D721Med (cell line): ENCODE results near the gene FBXO47.
"Not testable (repeated sequence)": the region's sequence is repeated elsewhere in the genome, so short reads cannot be mapped to it uniquely, and the experiment has no call there.

ENCODE experiments used
- DNase-seq: peaks from one replicate; pipeline ENCODE4 v3.0.0; 2011; ENCODE audit warnings: low spot score; ENCODE audit not compliant: insufficient read length
- FAIRE-seq: peaks from 2 replicates; lab custom pipeline; 2011; peaks lifted over from hg19 to GRCh38; lab: Jason Lieb, UNC
- TF ChIP-seq, protein P1 (sequence below): IDR thresholded peaks from 2 replicates; pipeline ENCODE4 v1.5.1; 2012; ENCODE audit warnings: mild to moderate bottlenecking, control low read depth; ENCODE audit not compliant: insufficient read depth; ENCODE audit errors: missing control alignments

FBXO47 gene

DNA sequence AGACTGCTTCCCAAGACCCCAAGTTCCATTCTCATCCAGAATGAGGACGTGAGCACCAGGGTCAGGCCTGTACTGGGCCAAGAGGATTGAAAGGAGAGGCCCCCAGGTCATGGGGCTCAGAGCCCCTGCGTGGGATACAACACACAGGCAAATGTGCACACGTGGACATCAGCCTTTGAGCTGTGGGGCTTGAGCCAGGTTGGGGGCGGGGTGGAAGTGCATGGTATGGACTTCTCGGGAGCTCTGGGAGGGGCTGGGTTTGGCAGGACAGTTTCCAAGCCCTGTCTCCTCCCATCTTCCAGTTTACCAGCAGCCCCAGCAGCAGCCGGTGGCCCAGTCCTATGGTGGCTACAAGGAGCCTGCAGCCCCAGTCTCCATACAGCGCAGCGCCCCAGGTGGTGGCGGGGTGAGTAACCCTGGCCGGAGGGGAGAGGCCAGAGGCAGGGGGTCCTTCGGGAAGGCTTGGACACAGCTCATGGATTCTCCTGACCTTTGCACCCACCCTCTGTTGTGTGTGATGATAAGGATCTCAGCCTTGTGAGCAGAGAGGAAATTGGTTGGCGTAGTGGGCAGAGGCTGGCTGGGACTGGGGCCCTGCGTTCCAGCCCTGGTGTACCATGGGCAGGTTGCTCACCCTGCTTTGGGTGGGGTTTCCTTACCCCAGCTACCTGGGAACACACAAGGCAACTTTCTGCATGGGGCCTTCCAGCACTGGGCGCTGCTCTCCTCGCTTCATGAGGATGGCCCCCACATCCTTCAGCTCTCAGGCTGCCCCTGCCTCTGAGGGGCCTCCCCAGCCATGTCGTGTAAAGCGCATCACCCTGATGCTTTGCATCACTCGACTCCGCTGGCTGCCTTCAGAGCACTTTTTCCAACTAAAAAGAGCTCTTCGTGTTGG is 52.2 kb downstream of the FBXO47 start:
- no peak for DNase-seq
- no peak for FAIRE-seq
- TF ChIP-seq, protein P1, sequence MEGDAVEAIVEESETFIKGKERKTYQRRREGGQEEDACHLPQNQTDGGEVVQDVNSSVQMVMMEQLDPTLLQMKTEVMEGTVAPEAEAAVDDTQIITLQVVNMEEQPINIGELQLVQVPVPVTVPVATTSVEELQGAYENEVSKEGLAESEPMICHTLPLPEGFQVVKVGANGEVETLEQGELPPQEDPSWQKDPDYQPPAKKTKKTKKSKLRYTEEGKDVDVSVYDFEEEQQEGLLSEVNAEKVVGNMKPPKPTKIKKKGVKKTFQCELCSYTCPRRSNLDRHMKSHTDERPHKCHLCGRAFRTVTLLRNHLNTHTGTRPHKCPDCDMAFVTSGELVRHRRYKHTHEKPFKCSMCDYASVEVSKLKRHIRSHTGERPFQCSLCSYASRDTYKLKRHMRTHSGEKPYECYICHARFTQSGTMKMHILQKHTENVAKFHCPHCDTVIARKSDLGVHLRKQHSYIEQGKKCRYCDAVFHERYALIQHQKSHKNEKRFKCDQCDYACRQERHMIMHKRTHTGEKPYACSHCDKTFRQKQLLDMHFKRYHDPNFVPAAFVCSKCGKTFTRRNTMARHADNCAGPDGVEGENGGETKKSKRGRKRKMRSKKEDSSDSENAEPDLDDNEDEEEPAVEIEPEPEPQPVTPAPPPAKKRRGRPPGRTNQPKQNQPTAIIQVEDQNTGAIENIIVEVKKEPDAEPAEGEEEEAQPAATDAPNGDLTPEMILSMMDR = no peak

DNA sequence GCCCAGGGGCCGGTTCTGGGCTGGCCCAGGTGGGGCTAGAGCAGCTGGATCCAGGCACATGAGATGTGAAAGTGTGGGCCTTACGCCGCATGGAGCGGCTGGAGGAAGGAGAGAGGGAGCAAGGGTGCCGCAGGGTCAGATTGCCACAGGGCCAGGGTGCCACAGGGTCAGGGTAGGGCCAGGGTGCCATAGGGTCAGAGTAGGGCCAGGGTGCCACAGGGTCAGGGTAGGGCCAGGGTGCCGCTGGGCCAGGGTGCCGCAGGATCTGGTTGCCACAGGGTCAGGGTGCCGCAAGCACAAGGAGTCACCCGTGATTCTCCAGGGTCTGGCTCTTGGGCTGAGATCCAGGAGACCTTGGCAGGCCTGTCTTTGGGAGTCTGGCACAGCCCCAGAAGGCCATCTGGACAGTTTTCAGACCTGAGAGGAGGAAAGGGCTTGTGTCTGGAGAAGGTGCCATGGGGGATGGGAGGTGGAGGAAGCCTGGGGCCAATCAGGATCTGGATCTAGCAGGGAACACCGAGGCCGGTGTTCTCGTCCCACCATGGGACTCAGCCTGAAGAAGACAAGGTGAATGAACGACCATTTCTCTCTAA is 54.9 kb downstream of the FBXO47 start:
- TF ChIP-seq, protein P1 = no peak
- DNase-seq (no peak), FAIRE-seq (no peak)

DNA sequence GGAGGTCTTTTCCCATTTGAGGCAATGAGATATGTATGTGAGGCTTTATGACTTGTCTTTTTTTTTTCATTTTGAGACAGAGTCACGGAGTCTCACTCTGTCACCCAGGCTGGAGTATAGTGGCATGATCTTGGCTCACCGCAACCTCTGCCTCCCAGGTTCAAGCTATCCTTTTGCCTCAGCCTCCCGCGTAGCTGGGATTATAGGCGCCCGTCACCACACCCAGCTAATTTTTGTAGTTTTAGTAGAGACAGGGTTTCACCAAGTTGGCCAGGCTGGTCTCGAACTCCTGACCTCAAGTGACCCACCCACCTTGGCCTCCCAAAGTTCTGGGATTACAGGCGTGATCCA is 55.5 kb downstream of the FBXO47 start:
- FAIRE-seq, DNase-seq: not testable (repeated sequence)

DNA sequence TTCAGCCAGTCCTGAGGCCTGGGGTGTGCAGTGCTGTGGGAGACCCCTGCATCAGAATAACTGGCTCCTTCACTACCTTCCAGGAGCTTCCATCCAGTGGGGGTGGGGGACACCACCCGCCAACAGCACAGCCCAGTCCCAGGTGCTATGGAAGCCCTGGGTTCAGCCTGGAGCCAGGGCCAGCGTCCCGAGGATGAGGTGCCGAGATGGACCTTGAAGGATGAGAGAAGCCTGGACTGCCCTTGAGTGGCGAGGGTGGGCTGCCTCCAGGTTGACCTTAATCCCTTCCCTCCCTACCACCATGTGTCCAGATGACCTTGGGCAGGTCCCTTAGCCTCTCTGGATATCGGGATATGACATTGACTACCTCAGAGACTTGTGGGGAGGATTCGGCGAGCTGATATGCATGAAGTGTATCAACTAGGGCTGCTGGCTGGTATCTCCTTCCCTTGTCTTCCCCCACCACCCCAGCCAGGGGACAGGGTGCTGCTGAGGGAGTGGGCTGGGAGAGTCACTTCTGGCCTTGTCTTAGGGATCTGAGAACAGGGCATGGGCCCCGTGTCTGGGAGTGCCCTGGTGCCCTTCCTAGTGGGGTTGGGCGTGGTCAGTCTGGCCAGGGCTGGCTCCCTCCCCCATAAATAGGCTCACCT is 56.0 kb downstream of the FBXO47 start:
- FAIRE-seq (no peak), DNase-seq (no peak)
- TF ChIP-seq, protein P1 = no peak

DNA sequence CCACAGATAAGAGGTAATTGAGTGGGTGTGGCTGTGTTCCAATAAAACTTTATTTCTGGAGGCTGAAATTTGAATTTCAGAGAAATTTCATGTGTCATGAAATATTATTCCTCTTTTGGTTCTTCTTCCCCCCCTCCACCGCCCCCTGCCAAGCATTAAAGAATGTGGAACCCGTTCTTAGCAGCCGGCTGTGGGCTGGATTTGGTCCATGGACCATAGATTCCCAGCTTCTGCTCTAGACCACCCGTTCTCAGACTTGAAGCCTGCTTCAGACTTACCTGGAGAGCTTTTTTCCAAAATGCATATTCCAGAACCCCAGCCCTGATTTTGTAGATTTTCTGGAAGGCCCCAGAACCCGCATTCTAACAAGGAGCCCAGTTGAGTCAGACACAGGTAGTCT is 56.9 kb downstream of the FBXO47 start:
- DNase-seq (no peak), FAIRE-seq (no peak)
- TF ChIP-seq, protein P1 = no peak

DNA sequence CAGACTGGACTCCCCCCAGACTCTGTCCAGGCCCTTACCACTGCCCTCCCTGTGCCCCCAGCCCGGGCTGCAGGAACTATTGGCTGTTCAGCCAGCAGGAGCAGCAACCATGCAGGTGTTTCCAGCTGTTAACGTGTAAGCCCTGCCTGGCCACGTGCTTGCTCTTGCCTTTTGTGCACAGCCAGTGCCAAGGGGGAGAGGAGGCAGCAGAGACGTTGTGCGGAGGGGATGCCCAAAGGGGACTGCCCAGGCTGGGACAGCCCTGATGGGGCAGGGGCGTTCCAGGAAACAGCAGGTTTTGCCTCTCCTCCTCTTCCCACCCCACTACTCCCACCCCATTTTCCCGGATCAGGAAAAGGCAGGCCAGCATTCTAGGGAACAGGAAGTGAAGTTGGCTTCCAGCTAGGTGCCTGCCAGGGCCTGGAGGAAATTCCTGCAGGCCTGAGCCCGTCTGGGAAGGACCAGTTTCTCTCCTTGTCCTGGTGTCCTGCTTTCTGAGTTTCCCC is 58.5 kb downstream of the FBXO47 start:
- FAIRE-seq (no peak), DNase-seq (no peak)
- TF ChIP-seq, protein P1 = no peak

DNA sequence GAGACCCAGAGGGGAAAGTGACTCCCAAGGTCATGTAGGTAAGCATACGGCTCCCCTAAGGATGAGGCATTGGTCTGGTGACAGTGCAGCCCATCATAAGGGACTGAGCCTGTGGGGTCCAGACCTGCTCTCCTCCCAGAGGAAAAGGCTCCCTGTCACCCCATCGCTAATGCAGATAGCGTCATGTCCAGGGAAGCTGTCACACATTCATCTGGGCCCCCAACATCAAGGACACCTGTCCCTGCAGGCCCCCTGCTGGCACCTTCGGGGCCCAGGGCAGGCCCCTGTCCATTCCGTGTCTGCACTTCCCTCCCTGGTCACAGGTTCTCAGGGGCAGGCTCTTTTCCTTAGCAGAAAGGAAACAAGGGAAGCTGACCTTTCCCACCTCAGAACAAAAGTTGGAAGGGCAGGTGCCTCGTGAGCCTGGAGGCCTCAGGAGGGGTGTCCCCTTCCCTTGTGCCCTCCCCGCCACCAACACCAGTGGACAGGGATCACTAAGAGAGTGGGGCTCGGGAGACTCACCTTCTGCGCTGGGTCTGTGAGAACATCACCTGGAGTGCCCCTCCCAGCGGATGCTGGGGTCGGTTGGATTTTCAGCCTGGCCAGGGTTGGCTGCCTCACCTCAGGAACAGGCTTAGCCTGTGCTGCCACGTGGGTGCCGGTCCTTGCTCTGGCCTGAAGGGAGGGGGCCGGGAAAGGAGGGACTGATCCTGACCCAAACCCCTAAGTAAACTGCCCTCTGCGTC is 59.1 kb downstream of the FBXO47 start:
- FAIRE-seq = no peak
- TF ChIP-seq, protein P1 = no peak
- no peak for DNase-seq
